IMR-90 (cell line): ENCODE data around the gene DHDDS. TPM values are rescaled to one million over a fixed set of nuclear protein-coding genes. Genes with fewer than 3 reads are reported as not detected.
A peak's percentile ranks its signal among the peaks of the same experiment; 100 is the strongest.

ENCODE experiments used
- ATAC-seq: fragments of 200-7000 bp; cut with Tn5 transposase; 2 replicates; pipeline ENCODE4 v1.9.1; 2020; ENCODE audit warnings: low read depth, mild to moderate bottlenecking, moderate library complexity
- BruUV-seq: library from RNA; stranded (reverse); fragments of 400-500 nt; replicated peaks from 2 replicates; lab custom pipeline; 2021; lab: Mats Ljungman, UMichigan
- CTCF ChIA-PET: fragments of 300-600 bp; formaldehyde crosslinking; extraction: SDS; loops from one replicate; lab custom pipeline; 2021; ENCODE audit warnings: antibody characterized with exemption; lab: Yijun Ruan, JAX
- POLR2A ChIA-PET: fragments of 300-600 bp; sonication (Branson Sonifier 250); formaldehyde crosslinking; loops from one replicate; lab custom pipeline; 2022; ENCODE audit warnings: antibody characterized with exemption; ENCODE audit not compliant: unreplicated experiment; lab: Charles Lee
- DNase-seq: peaks from one replicate; pipeline ENCODE4 v3.0.0; 2013
- H2AFZ ChIP-seq: replicated peaks from 2 replicates; pipeline ENCODE3; 2013; ENCODE audit warnings: low read length, mild to moderate bottlenecking; ENCODE audit not compliant: poor library complexity
- H2AK5ac ChIP-seq: 2 replicates; pipeline ENCODE4 v1.6.1; 2013; ENCODE audit warnings: low read depth, low read length, inconsistent platforms
- H2AK9ac ChIP-seq: replicated peaks from 2 replicates; pipeline ENCODE3; 2013; ENCODE audit warnings: mild to moderate bottlenecking, low read depth, low read length, moderate library complexity; ENCODE audit not compliant: poor library complexity
- H2BK120ac ChIP-seq: 2 replicates; pipeline ENCODE4 v1.6.1; 2013; ENCODE audit warnings: low read depth, low read length, inconsistent platforms
- H2BK15ac ChIP-seq: 3 replicates; pipeline ENCODE4 v1.6.1; 2013; ENCODE audit warnings: low read depth, low read length, inconsistent platforms
- H2BK20ac ChIP-seq: 2 replicates; pipeline ENCODE4 v1.6.1; 2013; ENCODE audit warnings: low read depth, mild to moderate bottlenecking, inconsistent platforms, low read length, moderate library complexity
- H2BK5ac ChIP-seq: 2 replicates; pipeline ENCODE4 v1.6.1; 2013; ENCODE audit warnings: mild to moderate bottlenecking, low read depth, low read length, inconsistent platforms; ENCODE audit not compliant: poor library complexity, severe bottlenecking
- H3K14ac ChIP-seq: replicated peaks from 2 replicates; pipeline ENCODE4 v1.6.1; 2013; ENCODE audit warnings: low read depth, low read length, inconsistent platforms
- H3K18ac ChIP-seq: 2 replicates; pipeline ENCODE4 v1.6.1; 2013; ENCODE audit warnings: low read depth, low read length, control low read depth
- H3K23ac ChIP-seq: 2 replicates; pipeline ENCODE4 v1.6.1; 2013; ENCODE audit warnings: low read depth, low read length, inconsistent platforms
- H3K27ac ChIP-seq: 2 replicates; pipeline ENCODE4 v1.5.1; 2013; ENCODE audit warnings: mild to moderate bottlenecking, control low read depth, low read length; ENCODE audit not compliant: insufficient read depth
- H3K27me3 ChIP-seq: 2 replicates; pipeline ENCODE4 v1.6.1; 2013; ENCODE audit warnings: low read length; ENCODE audit not compliant: control insufficient read depth, insufficient read depth
- H3K36me3 ChIP-seq: 2 replicates; pipeline ENCODE4 v1.6.1; 2013; ENCODE audit warnings: low read length, mixed read lengths; ENCODE audit not compliant: control insufficient read depth, insufficient read depth
- H3K4ac ChIP-seq: 2 replicates; pipeline ENCODE4 v1.6.1; 2013; ENCODE audit warnings: low read depth, low read length, inconsistent platforms
- H3K4me1 ChIP-seq: 2 replicates; pipeline ENCODE4 v1.6.1; 2013; ENCODE audit warnings: low read length, mixed read lengths; ENCODE audit not compliant: control insufficient read depth, insufficient read depth
- H3K4me2 ChIP-seq: 2 replicates; pipeline ENCODE4 v1.6.1; 2013; ENCODE audit warnings: low read depth, mild to moderate bottlenecking, control low read depth, low read length, moderate library complexity
- H3K4me3 ChIP-seq: 2 replicates; pipeline ENCODE4 v1.5.1; 2013; ENCODE audit warnings: low read depth, mild to moderate bottlenecking, control low read depth, low read length, moderate library complexity; ENCODE audit not compliant: insufficient read depth
- H3K56ac ChIP-seq: 2 replicates; pipeline ENCODE4 v1.6.1; 2013; ENCODE audit warnings: low read length, inconsistent platforms; ENCODE audit not compliant: insufficient read depth; ENCODE audit errors: extremely low read depth
- H3K79me1 ChIP-seq, 2 experiments: 2 replicates each; pipeline ENCODE4 v1.6.1; 2013; ENCODE audit warnings: low read length in 2 of 2, inconsistent platforms in 1 of 2, low read depth in 1 of 2
- H3K9ac ChIP-seq: 2 replicates; pipeline ENCODE4 v1.6.1; 2013; ENCODE audit warnings: low read depth, low read length, control low read depth
- H3K9me1 ChIP-seq: 2 replicates; pipeline ENCODE4 v1.6.1; 2013; ENCODE audit warnings: low read length, inconsistent platforms; ENCODE audit not compliant: insufficient read depth
- H3K9me3 ChIP-seq: 2 replicates; pipeline ENCODE4 v1.6.1; 2013; ENCODE audit warnings: low read length; ENCODE audit not compliant: control insufficient read depth, insufficient read depth
- H4K20me1 ChIP-seq: 2 replicates; pipeline ENCODE4 v1.6.1; 2013; ENCODE audit warnings: low read length, inconsistent platforms; ENCODE audit not compliant: insufficient read depth
- H4K5ac ChIP-seq: 2 replicates; pipeline ENCODE4 v1.6.1; 2013; ENCODE audit warnings: mild to moderate bottlenecking, low read depth, low read length, control low read depth
- H4K8ac ChIP-seq, 2 experiments: 2 replicates each; pipeline ENCODE4 v1.6.1; 2013; ENCODE audit warnings: low read depth in 2 of 2, low read length in 2 of 2, control low read depth in 1 of 2, inconsistent platforms in 1 of 2
- H4K91ac ChIP-seq: 2 replicates; pipeline ENCODE4 v1.6.1; 2013; ENCODE audit warnings: low read depth, low read length, inconsistent platforms; ENCODE audit not compliant: insufficient read depth
- BHLHE40 ChIP-seq: fragments of 150-350 bp; IDR thresholded peaks from 2 replicates; pipeline ENCODE4 v1.6.1; 2016; ENCODE audit warnings: mild to moderate bottlenecking, low read depth, low read length
- FOS ChIP-seq: fragments of 150-350 bp; IDR thresholded peaks from 2 replicates; pipeline ENCODE4 v1.6.1; 2016; ENCODE audit warnings: low read depth, low read length
- MAFK ChIP-seq: IDR thresholded peaks from 2 replicates; pipeline ENCODE4 v1.6.1; 2012; ENCODE audit warnings: low read depth, low read length, improper control_type of control experiment
- MXI1 ChIP-seq: IDR thresholded peaks from 2 replicates; pipeline ENCODE4 v1.6.1; 2012; ENCODE audit warnings: low read depth, mild to moderate bottlenecking, low read length, moderate library complexity, borderline replicate concordance
- NFE2L2 ChIP-seq: fragments of 150-350 bp; IDR thresholded peaks from 2 replicates; pipeline ENCODE4 v1.6.1; 2016; ENCODE audit warnings: low read depth, mild to moderate bottlenecking, low read length
- RAD21 ChIP-seq: IDR thresholded peaks from 2 replicates; pipeline ENCODE4 v1.6.1; 2012; ENCODE audit warnings: low read length, improper control_type of control experiment
- WGBS, 2 experiments: methylation state at CpG; one replicate each; pipeline versions ENCODE4 v1.1.5 to v1.1.7; 2013; ENCODE audit warnings: missing lambda C conversion rate in 2 of 2; ENCODE audit not compliant: insufficient read length in 1 of 2; ENCODE audit errors: extremely low coverage in 2 of 2; 5-methylcytosine and 5-hydroxymethylcytosine counted together
- dilution Hi-C: fragments of 300-500 bp; cut with HindIII; formaldehyde crosslinking; loops from one replicate; pipeline ENCODE4 v1.14.3; 2018; ENCODE audit warnings: low sequenced_read_pairs; ENCODE audit not compliant: unreplicated experiment
- in situ Hi-C: fragments of 300-500 bp; cut with MboI; formaldehyde crosslinking; loops from 3 replicates; pipeline ENCODE4 v1.14.3; 2019; ENCODE audit warnings: low sequenced_read_pairs, inconsistent platforms, mixed read lengths
- intact Hi-C: fragments of 100-400 bp; cut with micrococcal nuclease; formaldehyde crosslinking; loops from 2 replicates; pipeline ENCODE4 v1.10.0; 2022
- polyA plus RNA-seq, 3 experiments: library from polyadenylated mRNA; depleted of rRNA; stranded (reverse); fragments of >200 nt; gene quantifications; 2 replicates each; pipeline ENCODE4 v1.2.3, GENCODE V29; 2012; ENCODE audit warnings: low replicate concordance in 1 of 3
- total RNA-seq: library from RNA; depleted of rRNA; stranded (reverse); fragments of >200 nt; gene quantifications from 2 replicates; pipeline ENCODE4 v1.2.3, GENCODE V29; 2012
- TF ChIP-seq, protein P1 (sequence below): fragments of 150-350 bp; IDR thresholded peaks from 2 replicates; pipeline ENCODE4 v1.6.1; 2017; ENCODE audit warnings: mild to moderate bottlenecking, antibody characterized with exemption, low read length, low read depth
- TF ChIP-seq, protein P2 (sequence below): conservative IDR thresholded peaks from 2 replicates; pipeline ENCODE4 v1.5.1; 2012; ENCODE audit warnings: mild to moderate bottlenecking, low read depth, low read length, improper control_type of control experiment

Gene DHDDS
- total and polyA plus RNA-seq, 2 of the 4 experiments (the other 2 are of a cell fraction) = 49.3 to 67.7 TPM

DNA sequence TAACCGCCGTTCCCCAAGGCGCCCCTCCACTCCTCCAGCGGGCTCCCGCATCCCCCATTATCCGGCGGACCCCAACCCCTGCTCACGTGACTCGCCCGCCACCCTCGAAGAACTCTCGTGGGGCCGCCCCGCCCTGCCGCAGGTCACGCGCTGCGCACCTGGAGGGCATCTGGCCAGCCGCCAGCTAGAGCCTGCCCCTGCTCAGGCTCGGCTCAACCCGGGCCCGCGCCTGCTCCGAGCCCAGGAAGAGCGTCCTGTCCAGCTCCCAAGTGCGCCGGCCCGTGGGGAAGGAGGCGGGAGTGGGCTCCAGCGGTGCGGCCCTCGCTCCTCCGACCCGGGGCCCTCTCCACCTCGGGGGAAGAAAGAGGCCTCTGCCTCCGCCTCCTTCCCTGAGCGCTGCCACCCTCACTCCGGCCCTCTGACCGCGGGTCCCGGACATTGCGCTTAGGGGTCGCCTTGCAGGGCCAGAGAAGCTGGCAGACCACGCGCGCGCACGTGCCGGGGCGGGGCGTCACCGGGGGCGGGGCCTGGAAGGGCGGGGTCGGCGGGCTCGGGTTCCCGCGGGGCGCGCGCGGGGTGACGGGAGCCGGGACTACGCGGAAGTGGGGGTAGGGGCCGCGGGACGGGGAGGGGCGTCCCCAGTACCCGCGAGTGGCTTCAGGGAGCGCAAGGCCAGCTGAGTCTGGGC lies 68.5 kb downstream of the DHDDS start:
- in situ Hi-C loops = no loop called here
- peak overlapping the region; percentile 74 for H3K9ac ChIP-seq
- peak overlapping the region; percentile 100 for H2AFZ ChIP-seq
- H3K14ac ChIP-seq = peak overlapping the region; percentile 97
- CTCF ChIA-PET = interaction anchor here (0.5 to 2.2 kb wide), 11 partner anchors 10 to 102 kb away, joined by 3 to 10 read pairs (median 3); partner anchors contain the start of gene DHDDS
- no peak overlapping the region for H2BK20ac ChIP-seq
- H3K27me3 ChIP-seq = no peaks in the 10 kb centered on the region
- H4K5ac ChIP-seq = peak overlapping the region; percentile 70
- 1% methylated on average over 21 of the region's 74 CpGs; no CpG with 5 or more reads in 1 of the 2 experiments for WGBS, 2 experiments
- H4K8ac ChIP-seq = peak overlapping the region; percentile 100
- H3K4me2 ChIP-seq = peak overlapping the region; percentile 81
- peak overlapping the region; percentile 54 for H3K18ac ChIP-seq
- peak; percentile 55 for DNase-seq
- peaks cover 5% of the 10 kb centered on the region for H3K4me1 ChIP-seq
- peak overlapping the region; percentile 99 for H2AK9ac ChIP-seq
- peaks cover 5 to 12% of the 10 kb centered on the region in 2 experiments; a peak in 3 of 4 replicates for H3K79me1 ChIP-seq
- dilution Hi-C loops = no loop called here
- intact Hi-C loops = loop anchor here (1.0 kb wide), 1 partner anchor 289 kb away; no protein-coding TSS in a partner anchor
- H3K9me3 ChIP-seq = no peaks in the 10 kb centered on the region
- POLR2A ChIA-PET = interaction anchor here (0.5 to 0.7 kb wide), 2 partner anchors 11 to 1261 kb away, joined by 3 read pairs; no protein-coding TSS in a partner anchor
- peak; percentile 89 for ATAC-seq
- no TSS peak for BruUV-seq
- peak overlapping the region; percentile 78; the same call in 1 of the 2 replicates for H2AK5ac ChIP-seq
- peak overlapping the region; percentile 67 for H2BK5ac ChIP-seq
- H4K91ac ChIP-seq = peak overlapping the region; percentile 79
- peak overlapping the region; percentile 81 for H3K27ac ChIP-seq
- H3K56ac ChIP-seq = peak overlapping the region; percentile 54
- no peaks in the 10 kb centered on the region for H3K36me3 ChIP-seq
- H2BK120ac ChIP-seq = peak overlapping the region; percentile 68
- no peak overlapping the region for H2BK15ac ChIP-seq
- peak overlapping the region; percentile 60 for H3K4me3 ChIP-seq
- TF ChIP-seq RAD21 = no peak
- TF ChIP-seq, protein P1, sequence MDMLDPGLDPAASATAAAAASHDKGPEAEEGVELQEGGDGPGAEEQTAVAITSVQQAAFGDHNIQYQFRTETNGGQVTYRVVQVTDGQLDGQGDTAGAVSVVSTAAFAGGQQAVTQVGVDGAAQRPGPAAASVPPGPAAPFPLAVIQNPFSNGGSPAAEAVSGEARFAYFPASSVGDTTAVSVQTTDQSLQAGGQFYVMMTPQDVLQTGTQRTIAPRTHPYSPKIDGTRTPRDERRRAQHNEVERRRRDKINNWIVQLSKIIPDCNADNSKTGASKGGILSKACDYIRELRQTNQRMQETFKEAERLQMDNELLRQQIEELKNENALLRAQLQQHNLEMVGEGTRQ = peak; percentile 55; the same call in 1 of the 2 replicates
- peak; percentile 95 for TF ChIP-seq BHLHE40
- TF ChIP-seq, protein P2, sequence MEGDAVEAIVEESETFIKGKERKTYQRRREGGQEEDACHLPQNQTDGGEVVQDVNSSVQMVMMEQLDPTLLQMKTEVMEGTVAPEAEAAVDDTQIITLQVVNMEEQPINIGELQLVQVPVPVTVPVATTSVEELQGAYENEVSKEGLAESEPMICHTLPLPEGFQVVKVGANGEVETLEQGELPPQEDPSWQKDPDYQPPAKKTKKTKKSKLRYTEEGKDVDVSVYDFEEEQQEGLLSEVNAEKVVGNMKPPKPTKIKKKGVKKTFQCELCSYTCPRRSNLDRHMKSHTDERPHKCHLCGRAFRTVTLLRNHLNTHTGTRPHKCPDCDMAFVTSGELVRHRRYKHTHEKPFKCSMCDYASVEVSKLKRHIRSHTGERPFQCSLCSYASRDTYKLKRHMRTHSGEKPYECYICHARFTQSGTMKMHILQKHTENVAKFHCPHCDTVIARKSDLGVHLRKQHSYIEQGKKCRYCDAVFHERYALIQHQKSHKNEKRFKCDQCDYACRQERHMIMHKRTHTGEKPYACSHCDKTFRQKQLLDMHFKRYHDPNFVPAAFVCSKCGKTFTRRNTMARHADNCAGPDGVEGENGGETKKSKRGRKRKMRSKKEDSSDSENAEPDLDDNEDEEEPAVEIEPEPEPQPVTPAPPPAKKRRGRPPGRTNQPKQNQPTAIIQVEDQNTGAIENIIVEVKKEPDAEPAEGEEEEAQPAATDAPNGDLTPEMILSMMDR = no peak
- no peak for TF ChIP-seq NFE2L2
- no peak for TF ChIP-seq MXI1
- no peak for TF ChIP-seq MAFK
- no peak for TF ChIP-seq FOS
- H3K9me1 ChIP-seq = peaks cover 4% of the 10 kb centered on the region; the same call in 1 of the 2 replicates
- H4K20me1 ChIP-seq = peaks cover 4% of the 10 kb centered on the region; the same call in 1 of the 2 replicates
- H3K4ac ChIP-seq = peak overlapping the region; percentile 97
- peak overlapping the region; percentile 94 for H3K23ac ChIP-seq
